IMR-90 (cell line): ENCODE results near the gene DYRK1B. TPM values are rescaled to one million over a fixed set of nuclear protein-coding genes. Genes with fewer than 3 reads are reported as not detected.

Source experiments
- ATAC-seq: fragments of 200-7000 bp; cut with Tn5 transposase; 2 replicates; pipeline ENCODE4 v1.9.1; 2020; ENCODE audit warnings: low read depth, mild to moderate bottlenecking, moderate library complexity
- BruUV-seq: library from RNA; stranded (reverse); fragments of 400-500 nt; replicated peaks from 2 replicates; lab custom pipeline; 2021; lab: Mats Ljungman, UMichigan
- CTCF ChIA-PET: fragments of 300-600 bp; formaldehyde crosslinking; extraction: SDS; loops from one replicate; lab custom pipeline; 2021; ENCODE audit warnings: antibody characterized with exemption; lab: Yijun Ruan, JAX
- POLR2A ChIA-PET: fragments of 300-600 bp; sonication (Branson Sonifier 250); formaldehyde crosslinking; loops from one replicate; lab custom pipeline; 2022; ENCODE audit warnings: antibody characterized with exemption; ENCODE audit not compliant: unreplicated experiment; lab: Charles Lee
- DNase-seq: peaks from one replicate; pipeline ENCODE4 v3.0.0; 2013
- H2AFZ ChIP-seq: replicated peaks from 2 replicates; pipeline ENCODE3; 2013; ENCODE audit warnings: low read length, mild to moderate bottlenecking; ENCODE audit not compliant: poor library complexity
- H2AK5ac ChIP-seq: 2 replicates; pipeline ENCODE4 v1.6.1; 2013; ENCODE audit warnings: low read depth, low read length, inconsistent platforms
- H2AK9ac ChIP-seq: replicated peaks from 2 replicates; pipeline ENCODE3; 2013; ENCODE audit warnings: mild to moderate bottlenecking, low read depth, low read length, moderate library complexity; ENCODE audit not compliant: poor library complexity
- H2BK120ac ChIP-seq: 2 replicates; pipeline ENCODE4 v1.6.1; 2013; ENCODE audit warnings: low read depth, low read length, inconsistent platforms
- H2BK15ac ChIP-seq: 3 replicates; pipeline ENCODE4 v1.6.1; 2013; ENCODE audit warnings: low read depth, low read length, inconsistent platforms
- H2BK20ac ChIP-seq: 2 replicates; pipeline ENCODE4 v1.6.1; 2013; ENCODE audit warnings: low read depth, mild to moderate bottlenecking, inconsistent platforms, low read length, moderate library complexity
- H2BK5ac ChIP-seq: 2 replicates; pipeline ENCODE4 v1.6.1; 2013; ENCODE audit warnings: mild to moderate bottlenecking, low read depth, low read length, inconsistent platforms; ENCODE audit not compliant: poor library complexity, severe bottlenecking
- H3K14ac ChIP-seq: replicated peaks from 2 replicates; pipeline ENCODE4 v1.6.1; 2013; ENCODE audit warnings: low read depth, low read length, inconsistent platforms
- H3K18ac ChIP-seq: 2 replicates; pipeline ENCODE4 v1.6.1; 2013; ENCODE audit warnings: low read depth, low read length, control low read depth
- H3K23ac ChIP-seq: 2 replicates; pipeline ENCODE4 v1.6.1; 2013; ENCODE audit warnings: low read depth, low read length, inconsistent platforms
- H3K27ac ChIP-seq: 2 replicates; pipeline ENCODE4 v1.5.1; 2013; ENCODE audit warnings: mild to moderate bottlenecking, control low read depth, low read length; ENCODE audit not compliant: insufficient read depth
- H3K27me3 ChIP-seq: 2 replicates; pipeline ENCODE4 v1.6.1; 2013; ENCODE audit warnings: low read length; ENCODE audit not compliant: control insufficient read depth, insufficient read depth
- H3K36me3 ChIP-seq: 2 replicates; pipeline ENCODE4 v1.6.1; 2013; ENCODE audit warnings: low read length, mixed read lengths; ENCODE audit not compliant: control insufficient read depth, insufficient read depth
- H3K4ac ChIP-seq: 2 replicates; pipeline ENCODE4 v1.6.1; 2013; ENCODE audit warnings: low read depth, low read length, inconsistent platforms
- H3K4me1 ChIP-seq: 2 replicates; pipeline ENCODE4 v1.6.1; 2013; ENCODE audit warnings: low read length, mixed read lengths; ENCODE audit not compliant: control insufficient read depth, insufficient read depth
- H3K4me2 ChIP-seq: 2 replicates; pipeline ENCODE4 v1.6.1; 2013; ENCODE audit warnings: low read depth, mild to moderate bottlenecking, control low read depth, low read length, moderate library complexity
- H3K4me3 ChIP-seq: 2 replicates; pipeline ENCODE4 v1.5.1; 2013; ENCODE audit warnings: low read depth, mild to moderate bottlenecking, control low read depth, low read length, moderate library complexity; ENCODE audit not compliant: insufficient read depth
- H3K56ac ChIP-seq: 2 replicates; pipeline ENCODE4 v1.6.1; 2013; ENCODE audit warnings: low read length, inconsistent platforms; ENCODE audit not compliant: insufficient read depth; ENCODE audit errors: extremely low read depth
- H3K79me1 ChIP-seq, 2 experiments: 2 replicates each; pipeline ENCODE4 v1.6.1; 2013; ENCODE audit warnings: low read length in 2 of 2, inconsistent platforms in 1 of 2, low read depth in 1 of 2
- H3K9ac ChIP-seq: 2 replicates; pipeline ENCODE4 v1.6.1; 2013; ENCODE audit warnings: low read depth, low read length, control low read depth
- H3K9me1 ChIP-seq: 2 replicates; pipeline ENCODE4 v1.6.1; 2013; ENCODE audit warnings: low read length, inconsistent platforms; ENCODE audit not compliant: insufficient read depth
- H3K9me3 ChIP-seq: 2 replicates; pipeline ENCODE4 v1.6.1; 2013; ENCODE audit warnings: low read length; ENCODE audit not compliant: control insufficient read depth, insufficient read depth
- H4K20me1 ChIP-seq: 2 replicates; pipeline ENCODE4 v1.6.1; 2013; ENCODE audit warnings: low read length, inconsistent platforms; ENCODE audit not compliant: insufficient read depth
- H4K5ac ChIP-seq: 2 replicates; pipeline ENCODE4 v1.6.1; 2013; ENCODE audit warnings: mild to moderate bottlenecking, low read depth, low read length, control low read depth
- H4K8ac ChIP-seq, 2 experiments: 2 replicates each; pipeline ENCODE4 v1.6.1; 2013; ENCODE audit warnings: low read depth in 2 of 2, low read length in 2 of 2, control low read depth in 1 of 2, inconsistent platforms in 1 of 2
- H4K91ac ChIP-seq: 2 replicates; pipeline ENCODE4 v1.6.1; 2013; ENCODE audit warnings: low read depth, low read length, inconsistent platforms; ENCODE audit not compliant: insufficient read depth
- BHLHE40 ChIP-seq: fragments of 150-350 bp; IDR thresholded peaks from 2 replicates; pipeline ENCODE4 v1.6.1; 2016; ENCODE audit warnings: mild to moderate bottlenecking, low read depth, low read length
- CEBPB ChIP-seq: IDR thresholded peaks from 2 replicates; pipeline ENCODE4 v1.6.1; 2012; ENCODE audit warnings: low read depth, low read length, improper control_type of control experiment
- CHD1 ChIP-seq: IDR thresholded peaks from 2 replicates; pipeline ENCODE4 v1.6.1; 2012; ENCODE audit warnings: low read depth, low read length, improper control_type of control experiment
- CTCF ChIP-seq: conservative IDR thresholded peaks from 2 replicates; pipeline ENCODE4 v1.5.1; 2012; ENCODE audit warnings: mild to moderate bottlenecking, low read depth, low read length, improper control_type of control experiment
- ELK1 ChIP-seq: fragments of 150-350 bp; IDR thresholded peaks from 2 replicates; pipeline ENCODE4 v1.6.1; 2016; ENCODE audit warnings: low read depth, mild to moderate bottlenecking, low read length, moderate library complexity, borderline replicate concordance
- FOS ChIP-seq: fragments of 150-350 bp; IDR thresholded peaks from 2 replicates; pipeline ENCODE4 v1.6.1; 2016; ENCODE audit warnings: low read depth, low read length
- MAFK ChIP-seq: IDR thresholded peaks from 2 replicates; pipeline ENCODE4 v1.6.1; 2012; ENCODE audit warnings: low read depth, low read length, improper control_type of control experiment
- MAZ ChIP-seq: IDR thresholded peaks from 2 replicates; pipeline ENCODE4 v1.6.1; 2012; ENCODE audit warnings: low read depth, mild to moderate bottlenecking, low read length, improper control_type of control experiment, moderate library complexity, borderline replicate concordance
- MXI1 ChIP-seq: IDR thresholded peaks from 2 replicates; pipeline ENCODE4 v1.6.1; 2012; ENCODE audit warnings: low read depth, mild to moderate bottlenecking, low read length, moderate library complexity, borderline replicate concordance
- NFE2L2 ChIP-seq: fragments of 150-350 bp; IDR thresholded peaks from 2 replicates; pipeline ENCODE4 v1.6.1; 2016; ENCODE audit warnings: low read depth, mild to moderate bottlenecking, low read length
- POLR2A ChIP-seq: IDR thresholded peaks from 2 replicates; pipeline ENCODE4 v1.6.1; 2012; ENCODE audit warnings: mild to moderate bottlenecking, low read depth, low read length
- RAD21 ChIP-seq: IDR thresholded peaks from 2 replicates; pipeline ENCODE4 v1.6.1; 2012; ENCODE audit warnings: low read length, improper control_type of control experiment
- RCOR1 ChIP-seq: IDR thresholded peaks from 2 replicates; pipeline ENCODE4 v1.6.1; 2012; ENCODE audit warnings: mild to moderate bottlenecking, low read length, improper control_type of control experiment; ENCODE audit not compliant: insufficient replicate concordance
- RFX5 ChIP-seq: IDR thresholded peaks from 2 replicates; pipeline ENCODE4 v1.8.0; 2012; ENCODE audit warnings: low read depth, mild to moderate bottlenecking, low read length, moderate library complexity
- SMC3 ChIP-seq: fragments of 150-350 bp; IDR thresholded peaks from 2 replicates; pipeline ENCODE4 v1.6.1; 2016; ENCODE audit warnings: low read depth, mild to moderate bottlenecking, antibody characterized with exemption, low read length, moderate library complexity
- USF2 ChIP-seq: fragments of 150-350 bp; IDR thresholded peaks from 2 replicates; pipeline ENCODE4 v1.6.1; 2017; ENCODE audit warnings: mild to moderate bottlenecking, antibody characterized with exemption, low read length, low read depth
- WGBS, 2 experiments: methylation state at CpG; one replicate each; pipeline versions ENCODE4 v1.1.5 to v1.1.7; 2013; ENCODE audit warnings: missing lambda C conversion rate in 2 of 2; ENCODE audit not compliant: insufficient read length in 1 of 2; ENCODE audit errors: extremely low coverage in 2 of 2; 5-methylcytosine and 5-hydroxymethylcytosine counted together
- dilution Hi-C: fragments of 300-500 bp; cut with HindIII; formaldehyde crosslinking; loops from one replicate; pipeline ENCODE4 v1.14.3; 2018; ENCODE audit warnings: low sequenced_read_pairs; ENCODE audit not compliant: unreplicated experiment
- in situ Hi-C: fragments of 300-500 bp; cut with MboI; formaldehyde crosslinking; loops from 3 replicates; pipeline ENCODE4 v1.14.3; 2019; ENCODE audit warnings: low sequenced_read_pairs, inconsistent platforms, mixed read lengths
- intact Hi-C: fragments of 100-400 bp; cut with micrococcal nuclease; formaldehyde crosslinking; loops from 2 replicates; pipeline ENCODE4 v1.10.0; 2022
- polyA plus RNA-seq, 3 experiments: library from polyadenylated mRNA; depleted of rRNA; stranded (reverse); fragments of >200 nt; gene quantifications; 2 replicates each; pipeline ENCODE4 v1.2.3, GENCODE V29; 2012; ENCODE audit warnings: low replicate concordance in 1 of 3
- total RNA-seq: library from RNA; depleted of rRNA; stranded (reverse); fragments of >200 nt; gene quantifications from 2 replicates; pipeline ENCODE4 v1.2.3, GENCODE V29; 2012

Gene DYRK1B
- total and polyA plus RNA-seq, 2 of the 4 experiments (the other 2 are of a cell fraction): 2.7 to 11.4 TPM

- DNase-seq (no peak), ATAC-seq (no peak)
- no peaks in the 10 kb centered on the region for H3K79me1 ChIP-seq
- H2BK20ac ChIP-seq: no peak overlapping the region
- no peak overlapping the region for H2AK5ac ChIP-seq
- H3K4me1 ChIP-seq: no peaks in the 10 kb centered on the region
- H3K27me3 ChIP-seq: no peaks in the 10 kb centered on the region
- no peak overlapping the region for H3K18ac ChIP-seq
- TF ChIP-seq USF2 (no peak), RCOR1 (no peak), BHLHE40 (no peak), CEBPB (no peak), RFX5 (no peak), MAFK (no peak), RAD21 (no peak), ELK1 (no peak), MAZ (no peak), NFE2L2 (no peak), SMC3 (no peak), CHD1 (no peak), POLR2A (no peak), MXI1 (no peak), FOS (no peak), CTCF (no peak)
- no peak overlapping the region for H4K5ac ChIP-seq
- H3K27ac ChIP-seq: no peak overlapping the region
- H3K56ac ChIP-seq: no peak overlapping the region
- no peak overlapping the region for H3K9ac ChIP-seq
- no peak overlapping the region for H4K8ac ChIP-seq
- no peak overlapping the region for H2AK9ac ChIP-seq
- no peaks in the 10 kb centered on the region for H4K20me1 ChIP-seq
- no peak overlapping the region for H2BK5ac ChIP-seq
- no peak overlapping the region for H2BK120ac ChIP-seq
- no peak overlapping the region for H3K4ac ChIP-seq
- H3K14ac ChIP-seq: no peak overlapping the region
- H3K23ac ChIP-seq: no peak overlapping the region
- no peaks in the 10 kb centered on the region for H3K9me1 ChIP-seq
- dilution Hi-C loops (no loop called here), intact Hi-C loops (no loop called here), in situ Hi-C loops (no loop called here)
- ChIA-PET CTCF (no interaction called here), POLR2A (interaction anchor here (0.6 kb wide), 1 partner anchor 457 kb away, joined by 4 read pairs; no protein-coding TSS in a partner anchor)
- no peak overlapping the region for H3K4me2 ChIP-seq
- H4K91ac ChIP-seq: no peak overlapping the region
- H3K4me3 ChIP-seq: no peak overlapping the region
- H2BK15ac ChIP-seq: no peak overlapping the region
- WGBS, 2 experiments: 73% methylated on average over 10 of the region's 20 CpGs; no CpG with 5 or more reads in 1 of the 2 experiments
- no peaks in the 10 kb centered on the region for H3K9me3 ChIP-seq
- H3K36me3 ChIP-seq: no peaks in the 10 kb centered on the region
- no peak overlapping the region for H2AFZ ChIP-seq
- no TSS peak for BruUV-seq
These were observed 39.4 kb upstream of the DYRK1B start for GRCh38 chr19:39873385-39873784.
